ENCODE data around the gene MTREX. TPM values are rescaled to one million over a fixed set of nuclear protein-coding genes. Genes with fewer than 3 reads are reported as not detected.

MTREX gene
- total RNA-seq, 1 experiment from 2014 or later: 25.6 TPM

DNA sequence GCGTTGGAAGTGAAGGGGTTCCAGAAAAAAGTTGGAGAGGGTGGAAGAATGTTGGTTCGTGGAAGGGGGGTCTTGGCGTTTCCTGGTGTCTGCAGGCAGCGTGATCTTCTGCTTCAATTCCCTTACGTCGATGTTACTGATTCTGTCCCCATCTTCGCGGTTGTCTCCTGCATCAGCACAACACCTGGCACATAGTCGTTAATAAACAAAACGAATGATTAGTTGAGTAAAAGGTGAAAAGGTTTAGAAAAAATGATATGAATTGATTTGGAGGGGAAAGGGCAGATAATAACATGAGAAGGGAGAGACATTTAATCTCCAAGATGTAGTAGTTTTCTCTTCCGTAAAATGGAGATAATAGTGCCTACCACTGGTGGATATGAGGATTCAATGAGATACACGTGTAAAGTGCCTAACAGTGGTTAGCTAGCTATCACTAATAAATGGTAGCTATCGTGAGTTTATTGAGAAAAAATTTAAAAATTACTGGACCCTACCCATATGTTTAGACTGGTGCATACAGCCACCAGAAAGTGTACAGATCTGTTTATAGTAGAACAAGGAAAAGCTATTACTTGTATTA is 556 bp downstream of the MTREX start:
- no peaks in the 10 kb centered on the region for H3K9me3 ChIP-seq (ENCODE audit: low read length)
- no peaks in the 10 kb centered on the region for H3F3A ChIP-seq (ENCODE audit: low read length, unreplicated experiment)
- DNase-seq: no peak
- H3K9me2 ChIP-seq (replicated peaks; ENCODE audit: low read length): no peaks in the 10 kb centered on the region
- ChIA-PET POLR2A (ENCODE audit: unreplicated experiment) (no interaction called here), CTCF (no interaction called here)
- H4K20me1 ChIP-seq (ENCODE audit: low read length): no peaks in the 10 kb centered on the region
- H3K36me3 ChIP-seq (ENCODE audit: low read depth, low read length): no peaks in the 10 kb centered on the region
- H3K27me3 ChIP-seq (ENCODE audit: low read length): no peaks in the 10 kb centered on the region
- H3K27ac ChIP-seq (ENCODE audit: low read length): peak overlapping the region; percentile 87
- H3K4me3 ChIP-seq (ENCODE audit: low read length): peak overlapping the region; percentile 82
- H3K4me2 ChIP-seq (ENCODE audit: low read length): peak overlapping the region; percentile 87
- peaks cover 32% of the 10 kb centered on the region for H3K4me1 ChIP-seq (ENCODE audit: insufficient read depth, low read length)
- H3K79me2 ChIP-seq (ENCODE audit: low read length): peaks cover 95% of the 10 kb centered on the region
- H3K9ac ChIP-seq (ENCODE audit: low read length): peak overlapping the region; percentile 99
- intact Hi-C loops (cut with micrococcal nuclease): loop anchor here (5.0 kb wide), 1 partner anchor 121 kb away; no protein-coding TSS in a partner anchor
- no peak; the same call in 1 of the 2 replicates for ATAC-seq
- no peak for TF ChIP-seq EZH2 (IDR thresholded peaks at IDR 0.05; ENCODE audit: low read length, unreplicated experiment)
- TF ChIP-seq, protein P1, sequence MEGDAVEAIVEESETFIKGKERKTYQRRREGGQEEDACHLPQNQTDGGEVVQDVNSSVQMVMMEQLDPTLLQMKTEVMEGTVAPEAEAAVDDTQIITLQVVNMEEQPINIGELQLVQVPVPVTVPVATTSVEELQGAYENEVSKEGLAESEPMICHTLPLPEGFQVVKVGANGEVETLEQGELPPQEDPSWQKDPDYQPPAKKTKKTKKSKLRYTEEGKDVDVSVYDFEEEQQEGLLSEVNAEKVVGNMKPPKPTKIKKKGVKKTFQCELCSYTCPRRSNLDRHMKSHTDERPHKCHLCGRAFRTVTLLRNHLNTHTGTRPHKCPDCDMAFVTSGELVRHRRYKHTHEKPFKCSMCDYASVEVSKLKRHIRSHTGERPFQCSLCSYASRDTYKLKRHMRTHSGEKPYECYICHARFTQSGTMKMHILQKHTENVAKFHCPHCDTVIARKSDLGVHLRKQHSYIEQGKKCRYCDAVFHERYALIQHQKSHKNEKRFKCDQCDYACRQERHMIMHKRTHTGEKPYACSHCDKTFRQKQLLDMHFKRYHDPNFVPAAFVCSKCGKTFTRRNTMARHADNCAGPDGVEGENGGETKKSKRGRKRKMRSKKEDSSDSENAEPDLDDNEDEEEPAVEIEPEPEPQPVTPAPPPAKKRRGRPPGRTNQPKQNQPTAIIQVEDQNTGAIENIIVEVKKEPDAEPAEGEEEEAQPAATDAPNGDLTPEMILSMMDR (conservative IDR thresholded peaks at IDR 0.05; ENCODE audit: low read depth, low read length): 0 out of 2 replicates have a peak, but pooled peaks have one; percentile 17
- no peak for TF ChIP-seq EZH2phosphoT487 (IDR thresholded peaks at IDR 0.05; ENCODE audit: borderline replicate concordance, low read length)
- BruUV-seq (replicated peaks): TSS peak; percentile 77
- H2AFZ ChIP-seq (ENCODE audit: low read length): peak overlapping the region; percentile 89

DNA sequence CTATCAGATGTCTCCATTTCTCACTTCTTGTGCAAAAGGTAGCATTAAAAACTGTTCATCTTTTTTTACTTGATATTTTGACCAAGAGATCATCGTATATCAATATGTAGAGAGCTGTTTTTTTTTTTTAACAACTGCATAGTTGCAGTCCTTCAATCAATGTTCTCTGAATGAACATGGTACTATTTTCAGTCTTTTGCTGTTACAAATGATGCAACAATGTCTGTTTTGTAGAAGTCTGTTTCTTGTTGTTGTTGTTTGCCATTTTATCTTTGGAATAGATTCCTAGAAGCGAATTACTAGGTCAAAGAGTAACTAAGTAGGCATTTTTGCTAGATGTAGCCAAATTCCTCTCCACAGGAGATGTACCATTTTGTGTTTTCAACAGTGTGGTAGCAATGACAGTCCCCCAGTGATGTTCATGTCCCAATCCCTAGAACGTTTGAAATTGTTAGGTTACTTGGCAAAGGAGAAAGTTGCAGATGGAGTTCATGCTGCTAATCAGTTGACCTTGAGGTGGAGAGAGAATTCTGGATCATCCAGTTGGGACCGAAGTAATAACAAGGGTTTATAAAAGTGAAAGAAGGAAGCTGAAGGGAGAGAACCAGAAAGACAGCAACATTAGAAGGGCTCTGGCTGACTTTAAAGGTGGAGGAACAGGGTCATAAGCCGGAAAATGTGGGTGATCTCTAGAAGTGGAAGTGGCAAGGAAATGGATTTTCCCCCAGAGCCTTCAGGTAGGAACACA is 6.3 kb downstream of the MTREX start:
- Histone ChIP-seq H3K4me2 (ENCODE audit: low read length) (no peak overlapping the region), H3K9me2 (replicated peaks; ENCODE audit: low read length) (no peaks in the 10 kb centered on the region), H3K27me3 (ENCODE audit: low read length) (no peaks in the 10 kb centered on the region), H3F3A (ENCODE audit: low read length, unreplicated experiment) (no peaks in the 10 kb centered on the region), H3K27ac (ENCODE audit: low read length) (no peak overlapping the region), H3K9me3 (ENCODE audit: low read length) (no peaks in the 10 kb centered on the region), H3K36me3 (ENCODE audit: low read depth, low read length) (0 out of 2 replicates have a peak, but pooled peaks cover 5% of the 10 kb centered on the region), H4K20me1 (ENCODE audit: low read length) (no peaks in the 10 kb centered on the region), H2AFZ (ENCODE audit: low read length) (no peak overlapping the region), H3K79me2 (ENCODE audit: low read length) (peaks cover 95% of the 10 kb centered on the region), H3K9ac (ENCODE audit: low read length) (no peak overlapping the region), H3K4me1 (ENCODE audit: insufficient read depth, low read length) (peaks cover 10% of the 10 kb centered on the region; the same call in 1 of the 2 replicates), H3K4me3 (ENCODE audit: low read length) (no peak overlapping the region)
- TF ChIP-seq, protein P1 (conservative IDR thresholded peaks at IDR 0.05; ENCODE audit: low read depth, low read length): no peak
- no peak for TF ChIP-seq EZH2phosphoT487 (IDR thresholded peaks at IDR 0.05; ENCODE audit: borderline replicate concordance, low read length)
- no peak for TF ChIP-seq EZH2 (IDR thresholded peaks at IDR 0.05; ENCODE audit: low read length, unreplicated experiment)
- ChIA-PET CTCF (no interaction called here), POLR2A (ENCODE audit: unreplicated experiment) (interaction anchor here (0.5 kb wide), 1 partner anchor 293 kb away, joined by 6 read pairs; no protein-coding TSS in a partner anchor)
- BruUV-seq (replicated peaks): no TSS peak
- intact Hi-C loops (cut with micrococcal nuclease): no loop called here
- ATAC-seq: no peak
- no peak for DNase-seq
